ENCODE data around the gene SNX32.
"Not testable (repeated sequence)": the region's sequence is repeated elsewhere in the genome, so short reads cannot be mapped to it uniquely, and the experiment has no call there.

Gene SNX32

GRCh38 chr11:65829459-65829858 is 4.3 kb upstream of the SNX32 start:
- no peak for DNase-seq (ENCODE audit: low read depth in 3 of 3)

DNA sequence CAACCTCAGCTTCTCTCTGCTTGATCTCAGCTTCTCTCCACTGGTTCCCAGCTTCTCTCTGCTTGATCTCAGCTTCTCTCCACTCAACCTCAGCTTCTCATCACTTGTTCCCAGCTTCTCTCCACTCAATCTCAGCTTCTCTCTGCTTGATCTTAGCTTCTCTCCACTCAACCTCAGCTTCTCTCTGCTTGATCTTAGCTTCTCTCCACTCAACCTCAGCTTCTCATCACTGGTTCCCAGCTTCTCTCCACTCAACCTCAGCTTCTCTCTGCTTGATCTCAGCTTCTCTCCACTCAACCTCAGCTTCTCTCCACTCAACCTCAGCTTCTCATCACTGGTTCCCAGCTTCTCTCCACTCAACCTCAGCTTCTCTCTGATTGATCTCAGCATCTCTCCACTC is 1.5 kb upstream of the SNX32 start:
- not testable (repeated sequence) for DNase-seq (ENCODE audit: low read depth in 3 of 3)

- no peak for DNase-seq (ENCODE audit: low read depth in 3 of 3)
Measured at GRCh38 chr11:65834202-65834601, 439 bp downstream of the SNX32 start.

DNA sequence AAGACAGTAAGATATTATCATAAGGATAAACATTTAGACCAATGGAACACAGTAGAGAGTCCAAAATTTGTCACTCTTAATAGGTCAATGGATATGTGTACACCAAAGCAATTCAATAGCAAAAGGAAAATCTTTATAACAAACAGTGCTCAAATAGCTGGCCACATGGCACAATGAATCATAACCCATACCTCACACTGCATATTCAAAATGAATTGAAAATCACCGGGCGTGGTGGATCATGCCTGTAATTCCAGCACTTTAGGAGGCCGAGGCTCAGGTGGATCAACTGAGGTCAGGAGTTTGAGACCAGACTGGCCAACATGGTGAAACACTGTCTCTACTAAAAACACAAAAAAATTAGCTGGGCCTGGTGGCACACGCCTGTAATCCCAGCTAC is 8.4 kb downstream of the SNX32 start:
- no peak for DNase-seq (ENCODE audit: low read depth in 3 of 3)

DNA sequence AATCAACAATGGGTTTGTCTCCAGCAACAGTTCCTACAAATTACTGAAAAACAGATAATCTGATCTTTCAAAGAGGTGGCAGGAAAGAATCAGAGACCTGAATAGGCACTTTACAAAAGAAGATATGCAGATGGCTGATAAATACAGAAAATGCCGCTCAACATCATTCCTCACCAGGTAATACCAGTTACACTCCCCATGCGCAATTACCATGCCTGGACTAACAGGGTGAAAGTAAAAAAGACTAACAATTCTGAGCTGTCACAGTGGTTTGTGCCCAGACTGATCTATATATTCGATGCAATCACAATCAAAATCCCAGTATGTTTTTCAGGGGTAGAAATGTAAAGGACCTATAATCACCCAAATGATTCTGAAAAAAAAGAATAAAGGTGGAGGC is 10.0 kb downstream of the SNX32 start:
- no peak for DNase-seq (ENCODE audit: low read depth in 3 of 3)

- DNase-seq (ENCODE audit: low read depth in 3 of 3) = no peak
Measured at GRCh38 chr11:65844231-65844872, 10.6 kb downstream of the SNX32 start.

- no peak for DNase-seq (ENCODE audit: low read depth in 3 of 3)
Measured at GRCh38 chr11:65847746-65848145, 14.0 kb downstream of the SNX32 start.

DNA sequence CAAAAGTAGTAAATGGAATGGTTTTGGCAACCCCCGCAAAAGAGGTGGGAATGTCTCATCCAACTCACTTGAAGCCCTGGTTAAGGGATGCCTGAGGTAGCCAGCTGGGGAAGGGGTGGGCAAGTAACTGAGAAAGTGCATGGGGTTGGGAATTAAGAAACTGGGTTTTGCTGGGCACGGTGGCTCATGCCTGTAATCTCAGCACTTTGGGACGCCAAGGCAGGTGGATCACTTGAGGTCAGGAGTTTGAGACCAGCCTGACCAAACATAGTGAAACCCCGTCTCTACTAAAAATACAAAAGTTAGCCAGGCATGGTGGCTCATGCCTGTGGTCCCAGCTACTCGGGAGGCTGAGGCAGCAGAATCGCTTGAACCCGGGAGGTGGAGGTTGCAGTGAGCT is 14.9 kb downstream of the SNX32 start:
- not testable (repeated sequence) for DNase-seq (ENCODE audit: low read depth in 3 of 3)

DNA sequence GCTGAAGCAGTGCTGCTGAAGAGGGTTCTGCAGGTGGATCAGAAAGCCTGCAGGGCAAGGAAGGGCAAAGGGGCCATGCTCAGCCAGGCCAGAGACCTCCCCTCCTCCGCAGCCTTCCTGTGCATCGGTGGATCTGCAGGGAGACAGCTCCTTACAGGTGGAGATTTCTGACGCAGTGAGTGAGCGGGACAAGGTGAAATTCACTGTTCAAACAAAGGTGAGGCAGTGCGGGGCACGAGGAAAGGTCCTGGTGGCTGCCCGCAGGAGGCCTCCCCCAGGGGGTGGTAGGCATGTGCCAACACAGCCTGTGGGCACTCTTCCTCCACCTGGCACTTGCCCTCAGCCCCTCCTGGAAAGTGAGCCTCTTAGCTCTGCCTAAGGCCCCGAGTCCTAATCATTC is 15.6 kb downstream of the SNX32 start:
- no peak for DNase-seq (ENCODE audit: low read depth in 3 of 3)

DNA sequence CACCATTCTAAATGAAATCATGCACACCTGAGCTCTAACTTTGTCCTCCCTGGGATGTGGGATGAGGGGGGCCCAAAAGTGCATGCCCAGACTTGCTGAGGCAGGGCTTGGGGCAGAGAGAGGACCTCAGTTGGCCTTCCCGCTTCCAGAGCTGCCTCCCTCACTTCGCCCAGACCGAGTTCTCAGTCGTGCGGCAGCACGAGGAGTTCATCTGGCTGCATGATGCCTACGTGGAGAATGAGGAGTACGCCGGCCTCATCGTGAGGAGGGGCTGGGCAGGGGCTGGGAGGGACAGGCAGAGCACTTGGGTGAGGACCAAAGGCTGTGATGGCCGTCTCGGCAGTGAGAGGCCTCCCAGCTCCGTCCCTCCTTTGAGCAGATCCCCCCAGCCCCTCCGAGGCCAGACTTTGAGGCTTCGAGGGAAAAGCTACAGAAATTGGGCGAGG is 16.0 kb downstream of the SNX32 start:
- no peak for DNase-seq (ENCODE audit: low read depth in 3 of 3)

DNA sequence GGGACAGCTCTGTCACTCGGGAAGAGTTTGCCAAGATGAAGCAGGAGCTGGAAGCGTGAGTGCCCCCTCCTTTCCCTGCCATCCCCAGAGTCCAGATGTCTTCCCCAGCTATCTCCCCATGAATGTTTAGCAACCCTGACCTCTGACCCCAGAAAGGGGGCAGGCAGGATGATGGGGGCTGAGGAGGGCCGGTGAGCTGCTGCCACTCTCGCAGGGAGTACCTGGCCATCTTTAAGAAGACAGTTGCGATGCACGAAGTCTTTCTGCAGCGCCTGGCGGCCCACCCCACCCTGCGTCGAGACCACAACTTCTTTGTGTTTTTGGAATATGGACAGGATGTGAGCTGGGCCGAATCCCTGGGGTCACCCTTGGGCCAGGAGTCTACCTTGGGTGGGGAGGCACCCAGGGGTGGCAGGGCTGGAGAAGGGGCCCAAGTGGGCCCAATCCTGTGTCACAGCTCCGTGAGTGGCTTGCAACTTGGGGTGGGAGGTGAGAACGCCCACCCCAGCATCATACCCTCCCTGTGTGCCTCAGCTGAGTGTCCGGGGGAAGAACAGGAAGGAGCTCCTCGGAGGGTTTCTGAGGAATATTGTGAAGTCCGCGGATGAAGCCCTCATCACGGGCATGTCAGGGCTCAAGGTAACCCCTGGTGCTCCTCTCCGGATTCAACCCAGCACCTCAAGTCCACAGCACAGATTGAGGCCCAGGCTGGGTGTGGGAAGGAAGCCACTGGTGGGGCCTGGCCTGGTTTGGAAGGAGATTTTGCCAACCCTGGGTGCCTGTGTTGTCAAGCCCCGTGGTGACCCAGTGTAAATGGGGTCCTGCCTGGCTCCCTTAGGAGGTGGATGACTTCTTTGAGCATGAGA is 16.7 kb downstream of the SNX32 start:
- DNase-seq (ENCODE audit: low read depth in 3 of 3) = no peak

- no peak for DNase-seq (ENCODE audit: low read depth in 3 of 3)
Measured at GRCh38 chr11:65851083-65851579, 17.4 kb downstream of the SNX32 start.

GRCh38 chr11:65851811-65852507 is 18.2 kb downstream of the SNX32 start:
- DNase-seq (ENCODE audit: low read depth in 3 of 3) = no peak

DNA sequence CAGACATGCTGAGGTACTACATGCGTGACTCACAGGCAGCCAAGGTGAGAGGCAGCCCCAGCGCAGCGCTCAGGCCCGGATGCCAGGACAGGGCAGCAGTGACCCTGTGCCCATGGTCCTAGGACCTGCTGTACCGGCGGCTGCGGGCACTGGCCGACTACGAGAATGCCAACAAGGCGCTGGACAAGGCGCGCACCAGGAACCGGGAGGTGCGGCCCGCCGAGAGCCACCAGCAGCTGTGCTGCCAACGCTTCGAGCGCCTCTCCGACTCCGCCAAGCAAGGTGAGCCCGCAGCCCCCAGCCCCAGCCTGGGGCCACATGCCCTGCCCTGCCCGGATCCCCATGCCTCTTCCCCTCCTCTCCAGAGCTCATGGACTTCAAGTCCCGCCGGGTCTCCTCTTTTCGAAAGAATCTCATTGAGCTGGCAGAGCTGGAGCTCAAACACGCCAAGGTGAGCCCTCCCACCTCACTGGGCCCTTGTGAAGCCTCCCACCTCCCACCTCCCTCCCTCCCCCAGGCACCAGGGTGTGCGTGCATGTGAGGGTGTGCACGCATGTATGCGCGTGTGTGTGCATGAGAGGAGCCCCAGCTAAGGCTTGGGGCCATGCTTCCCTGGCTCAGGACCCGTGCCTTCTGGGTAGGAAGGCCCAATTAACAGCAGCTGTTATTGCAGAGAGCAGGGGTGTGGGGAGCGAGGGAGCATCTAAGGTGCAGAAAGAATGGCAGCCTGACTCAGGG is 18.9 kb downstream of the SNX32 start:
- DNase-seq (ENCODE audit: low read depth in 3 of 3) = no peak

DNA sequence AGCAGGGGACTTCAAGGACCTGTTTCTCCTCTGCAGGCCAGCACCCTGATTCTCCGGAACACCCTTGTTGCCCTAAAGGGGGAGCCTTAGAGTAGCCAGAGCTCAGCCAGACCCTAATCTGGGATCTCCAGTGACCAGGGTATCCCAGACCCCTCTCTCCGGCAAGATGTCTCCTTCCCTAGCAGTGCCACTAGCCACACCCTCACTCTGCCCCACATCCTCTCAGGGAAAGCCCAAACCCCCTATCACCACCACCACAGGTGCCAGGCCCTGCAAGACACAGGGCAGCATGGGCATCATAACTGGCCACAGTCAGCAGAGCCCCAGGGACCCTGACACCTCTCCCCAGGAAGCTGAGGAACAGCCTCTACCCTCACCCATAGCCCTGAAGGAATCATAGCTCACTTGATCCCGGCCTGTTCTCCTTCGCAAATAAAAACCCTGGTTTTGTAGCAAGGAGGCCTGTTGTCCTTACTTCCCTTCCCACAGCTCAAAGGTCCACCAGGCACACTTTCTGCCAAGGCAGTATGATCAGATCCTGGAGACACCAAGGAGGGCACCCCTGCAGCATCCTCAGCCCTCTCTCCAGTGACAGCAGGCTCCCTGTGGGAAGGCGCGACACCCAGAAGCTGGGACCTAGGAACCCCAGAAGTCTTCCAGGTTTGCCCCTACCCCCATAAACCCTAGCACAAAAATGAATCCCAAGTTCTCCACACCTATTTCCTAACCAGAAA is 19.6 kb downstream of the SNX32 start:
- no peak for DNase-seq (ENCODE audit: low read depth in 3 of 3)

GRCh38 chr11:65854161-65854592 is 20.4 kb downstream of the SNX32 start:
- DNase-seq (ENCODE audit: low read depth in 3 of 3) = no peak

- DNase-seq (ENCODE audit: low read depth in 3 of 3) = no peak
Measured at GRCh38 chr11:65854852-65855837, 21.4 kb downstream of the SNX32 start.

GRCh38 chr11:65855927-65856363 is 22.2 kb downstream of the SNX32 start:
- DNase-seq (ENCODE audit: low read depth in 3 of 3) = no peak

- peak; percentile 65 to 83 (median 72) for DNase-seq (ENCODE audit: low read depth in 3 of 3)
Measured at GRCh38 chr11:65856689-65857499, 23.1 kb downstream of the SNX32 start.
